Hepatocyte (in vitro differentiated cells): ENCODE results near the gene DAAM1. TPM values are rescaled to one million over a fixed set of nuclear protein-coding genes. Genes with fewer than 3 reads are reported as not detected.

Experiments
- DNase-seq: peaks from one replicate; pipeline ENCODE4 v3.0.0-alpha.2; 2016; ENCODE audit warnings: low spot score
- H2AFZ ChIP-seq: fragments of 200-600 bp; sonication (generic); 2 replicates; pipeline ENCODE4 v1.6.0; 2016; ENCODE audit warnings: antibody characterized with exemption, mild to moderate bottlenecking
- H3K27ac ChIP-seq: fragments of 200-600 bp; sonication (generic); 2 replicates; pipeline ENCODE4 v1.5.1; 2016; ENCODE audit warnings: mild to moderate bottlenecking
- H3K27me3 ChIP-seq: fragments of 200-600 bp; sonication (generic); 2 replicates; pipeline ENCODE4 v1.6.1; 2016
- H3K36me3 ChIP-seq: fragments of 200-600 bp; sonication (generic); replicated peaks from 2 replicates; pipeline ENCODE4 v1.5.1; 2016; ENCODE audit warnings: low read depth; ENCODE audit not compliant: insufficient read depth
- H3K4me1 ChIP-seq: fragments of 200-600 bp; sonication (generic); 2 replicates; pipeline ENCODE4 v1.5.1; 2016; ENCODE audit warnings: mild to moderate bottlenecking, moderate library complexity; ENCODE audit not compliant: insufficient read depth
- H3K4me2 ChIP-seq: fragments of 200-600 bp; sonication (generic); 2 replicates; pipeline ENCODE4 v1.6.0; 2016
- H3K4me3 ChIP-seq: fragments of 200-600 bp; sonication (generic); 2 replicates; pipeline ENCODE4 v1.5.1; 2016; ENCODE audit warnings: mild to moderate bottlenecking
- H3K79me2 ChIP-seq: fragments of 200-600 bp; sonication (generic); 2 replicates; pipeline ENCODE4 v1.6.0; 2017; ENCODE audit warnings: mild to moderate bottlenecking
- H3K9me2 ChIP-seq: fragments of 200-600 bp; sonication (generic); replicated peaks from 2 replicates; pipeline ENCODE4 v1.6.0; 2017; ENCODE audit warnings: mild to moderate bottlenecking; ENCODE audit not compliant: insufficient read depth
- H3K9me3 ChIP-seq: fragments of 200-600 bp; sonication (generic); 2 replicates; pipeline ENCODE4 v1.5.1; 2016; ENCODE audit warnings: low read depth, mild to moderate bottlenecking
- H4K20me1 ChIP-seq: fragments of 200-600 bp; sonication (generic); 2 replicates; pipeline ENCODE4 v1.6.0; 2016; ENCODE audit warnings: mild to moderate bottlenecking; ENCODE audit not compliant: insufficient read depth, poor library complexity, severe bottlenecking
- CTCF ChIP-seq: fragments of 200-600 bp; sonication (generic); IDR thresholded peaks from 2 replicates; pipeline ENCODE4 v1.5.1; 2016; ENCODE audit warnings: antibody characterized with exemption, mild to moderate bottlenecking; ENCODE audit not compliant: poor library complexity
- EZH2 ChIP-seq: fragments of 200-600 bp; sonication (generic); IDR thresholded peaks from 2 replicates; pipeline ENCODE4 v1.6.1; 2016; ENCODE audit warnings: antibody characterized with exemption, mild to moderate bottlenecking, borderline replicate concordance
- EZH2phosphoT487 ChIP-seq: fragments of 200-600 bp; sonication (generic); IDR thresholded peaks from one replicate; pipeline ENCODE4 v1.6.1; 2018; ENCODE audit warnings: antibody characterized with exemption, mild to moderate bottlenecking, low read depth, moderate library complexity; ENCODE audit not compliant: unreplicated experiment, severe bottlenecking
- WGBS: methylation state at CpG from one replicate; pipeline ENCODE4 v1.1.6; 2016; ENCODE audit warnings: low lambda C conversion rate; ENCODE audit errors: missing lambda C conversion rate; 5-methylcytosine and 5-hydroxymethylcytosine counted together
- polyA plus RNA-seq: library from polyadenylated mRNA; unstranded; fragments of >200 nt; fragmentation: Nextera tagmentation; extraction: Ambion mirVana; gene quantifications from 2 replicates; pipeline ENCODE4 v1.2.1, GENCODE V29; 2016
- total RNA-seq: library from RNA; depleted of rRNA; stranded (reverse); fragments of >200 nt; gene quantifications from 2 replicates; pipeline ENCODE4 v1.2.3, GENCODE V29; 2014

The DAAM1 gene
- total and polyA plus RNA-seq, 2 experiments from 2014 or later, result 21.6 to 23.7 TPM

- no peaks in the 10 kb centered on the region for H3K9me2 ChIP-seq
- H3K27me3 ChIP-seq, result no peaks in the 10 kb centered on the region
- H3K4me1 ChIP-seq, result peaks cover 4% of the 10 kb centered on the region
- H3K27ac ChIP-seq, result no peak overlapping the region
- no peak overlapping the region for H2AFZ ChIP-seq
- H4K20me1 ChIP-seq, result peaks cover 7% of the 10 kb centered on the region
- H3K36me3 ChIP-seq, result no peaks in the 10 kb centered on the region
- no peak overlapping the region for H3K4me2 ChIP-seq
- 80% methylated on average over 5 of the region's 5 CpGs for WGBS
- H3K4me3 ChIP-seq, result no peak overlapping the region
- H3K79me2 ChIP-seq, result peaks cover 87% of the 10 kb centered on the region
- TF ChIP-seq CTCF (no peak), EZH2 (no peak), EZH2phosphoT487 (no peak)
- no peak for DNase-seq
- no peaks in the 10 kb centered on the region for H3K9me3 ChIP-seq
Measured at GRCh38 chr14:59238216-59238615, 49.7 kb downstream of the DAAM1 start.

- no peak overlapping the region for H3K4me2 ChIP-seq
- no peaks in the 10 kb centered on the region for H3K9me3 ChIP-seq
- no peak overlapping the region for H3K27ac ChIP-seq
- H2AFZ ChIP-seq, result no peak overlapping the region
- no peak for DNase-seq
- H3K4me3 ChIP-seq, result no peak overlapping the region
- H3K36me3 ChIP-seq, result no peaks in the 10 kb centered on the region
- peaks cover 7% of the 10 kb centered on the region for H4K20me1 ChIP-seq
- peaks cover 86% of the 10 kb centered on the region for H3K79me2 ChIP-seq
- H3K27me3 ChIP-seq, result no peaks in the 10 kb centered on the region
- TF ChIP-seq CTCF, result no peak
- TF ChIP-seq EZH2phosphoT487, result no peak
- no peak for TF ChIP-seq EZH2
- peaks cover 4% of the 10 kb centered on the region for H3K4me1 ChIP-seq
- H3K9me2 ChIP-seq, result no peaks in the 10 kb centered on the region
Measured at GRCh38 chr14:59239022-59239421, 50.6 kb downstream of the DAAM1 start.

- Histone ChIP-seq H4K20me1 (peaks cover 7% of the 10 kb centered on the region), H3K9me2 (no peaks in the 10 kb centered on the region), H3K79me2 (peaks cover 81% of the 10 kb centered on the region), H3K4me1 (peaks cover 4% of the 10 kb centered on the region), H3K27me3 (no peaks in the 10 kb centered on the region), H3K4me2 (no peak overlapping the region), H3K4me3 (no peak overlapping the region), H2AFZ (no peak overlapping the region), H3K9me3 (no peaks in the 10 kb centered on the region), H3K27ac (no peak overlapping the region), H3K36me3 (no peaks in the 10 kb centered on the region)
- no peak for DNase-seq
- no peak for TF ChIP-seq EZH2
- TF ChIP-seq CTCF, result no peak
- TF ChIP-seq EZH2phosphoT487, result no peak
- 100% methylated on average over 2 of the region's 2 CpGs for WGBS
Measured at GRCh38 chr14:59240356-59240755, 51.9 kb downstream of the DAAM1 start.

- Histone ChIP-seq H3K4me2 (no peak overlapping the region), H4K20me1 (peaks cover 3% of the 10 kb centered on the region), H2AFZ (no peak overlapping the region), H3K9me3 (no peaks in the 10 kb centered on the region), H3K27ac (no peak overlapping the region), H3K4me1 (peaks cover 4% of the 10 kb centered on the region), H3K36me3 (no peaks in the 10 kb centered on the region), H3K9me2 (no peaks in the 10 kb centered on the region), H3K4me3 (no peak overlapping the region), H3K79me2 (peaks cover 81% of the 10 kb centered on the region), H3K27me3 (no peaks in the 10 kb centered on the region)
- TF ChIP-seq EZH2phosphoT487 (no peak), CTCF (no peak), EZH2 (no peak)
- 91% methylated on average over 2 of the region's 2 CpGs for WGBS
- no peak for DNase-seq
Measured at GRCh38 chr14:59241121-59241520, 52.7 kb downstream of the DAAM1 start.
